Measurements from ENCODE around the gene FUT4.
"Not testable (repeated sequence)": the region's sequence is repeated elsewhere in the genome, so short reads cannot be mapped to it uniquely, and the experiment has no call there.

GRCh38 chr11:94572975-94573374 lies 29.3 kb downstream of the FUT4 start:
- not testable (repeated sequence) for TF ChIP-seq CEBPB (IDR thresholded peaks at IDR 0.05; ENCODE audit: low read depth); EZH2 (IDR thresholded peaks at IDR 0.05); YY1 (IDR thresholded peaks at IDR 0.05; ENCODE audit: extremely low read depth, insufficient replicate concordance, low read depth, low read length); ZNF274 (IDR thresholded peaks at IDR 0.05; ENCODE audit: low read depth, low read length); POLR2A (IDR thresholded peaks at IDR 0.05; ENCODE audit: borderline replicate concordance, extremely low read depth, insufficient read depth, insufficient read length); MAX (IDR thresholded peaks at IDR 0.05); EGR1 (IDR thresholded peaks at IDR 0.05; ENCODE audit: low read depth)
- TF ChIP-seq, protein P1, sequence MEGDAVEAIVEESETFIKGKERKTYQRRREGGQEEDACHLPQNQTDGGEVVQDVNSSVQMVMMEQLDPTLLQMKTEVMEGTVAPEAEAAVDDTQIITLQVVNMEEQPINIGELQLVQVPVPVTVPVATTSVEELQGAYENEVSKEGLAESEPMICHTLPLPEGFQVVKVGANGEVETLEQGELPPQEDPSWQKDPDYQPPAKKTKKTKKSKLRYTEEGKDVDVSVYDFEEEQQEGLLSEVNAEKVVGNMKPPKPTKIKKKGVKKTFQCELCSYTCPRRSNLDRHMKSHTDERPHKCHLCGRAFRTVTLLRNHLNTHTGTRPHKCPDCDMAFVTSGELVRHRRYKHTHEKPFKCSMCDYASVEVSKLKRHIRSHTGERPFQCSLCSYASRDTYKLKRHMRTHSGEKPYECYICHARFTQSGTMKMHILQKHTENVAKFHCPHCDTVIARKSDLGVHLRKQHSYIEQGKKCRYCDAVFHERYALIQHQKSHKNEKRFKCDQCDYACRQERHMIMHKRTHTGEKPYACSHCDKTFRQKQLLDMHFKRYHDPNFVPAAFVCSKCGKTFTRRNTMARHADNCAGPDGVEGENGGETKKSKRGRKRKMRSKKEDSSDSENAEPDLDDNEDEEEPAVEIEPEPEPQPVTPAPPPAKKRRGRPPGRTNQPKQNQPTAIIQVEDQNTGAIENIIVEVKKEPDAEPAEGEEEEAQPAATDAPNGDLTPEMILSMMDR (IDR thresholded peaks at IDR 0.05 in 2 of 3, conservative IDR thresholded peaks at IDR 0.05 in 1 of 3; ENCODE audit: borderline replicate concordance in 1 of 3, insufficient read depth in 1 of 3, low read depth in 2 of 3, low read length in 2 of 3): not testable (repeated sequence)
